ENCODE results near the gene MAFG.

Gene MAFG

GRCh38 chr17:81907219-81908145, 20.1 kb downstream of the MAFG start:
- no peak for DNase-seq

GRCh38 chr17:81906476-81907218, 20.9 kb downstream of the MAFG start:
- no peak for DNase-seq

GRCh38 chr17:81905993-81906392, 21.5 kb downstream of the MAFG start:
- DNase-seq, result no peak

GRCh38 chr17:81905424-81905875, 22.1 kb downstream of the MAFG start:
- no peak for DNase-seq

GRCh38 chr17:81904600-81905423, 22.7 kb downstream of the MAFG start:
- no peak for DNase-seq

GRCh38 chr17:81903896-81904599, 23.5 kb downstream of the MAFG start:
- no peak for DNase-seq

GRCh38 chr17:81903415-81903831, 24.1 kb downstream of the MAFG start:
- no peak for DNase-seq

- no peak for DNase-seq
These were observed 24.7 kb downstream of the MAFG start for GRCh38 chr17:81902653-81903414.

GRCh38 chr17:81902023-81902652, 25.4 kb downstream of the MAFG start, which contains the start of gene NPB:
Gene NPB, plus strand, starts transcription at chr17:81902238. Its CDS starts 40 bp downstream, at chr17:81902278.
- peak in 1 of 2 donors; percentile 37 for DNase-seq

- DNase-seq, result no peak
These were observed 26.1 kb downstream of the MAFG start for GRCh38 chr17:81901167-81902022.

- DNase-seq, result no peak
These were observed 27.2 kb downstream of the MAFG start for GRCh38 chr17:81900181-81900820.

GRCh38 chr17:81899514-81900166, 27.9 kb downstream of the MAFG start:
- DNase-seq, result no peak

GRCh38 chr17:81898885-81899284, 28.6 kb downstream of the MAFG start:
- no peak for DNase-seq

GRCh38 chr17:81898029-81898866, 29.3 kb downstream of the MAFG start:
- DNase-seq, result no peak

- DNase-seq, result no peak
These were observed 32.1 kb downstream of the MAFG start for GRCh38 chr17:81895400-81895799.

GRCh38 chr17:81891303-81891552, 36.3 kb downstream of the MAFG start:
- no peak for DNase-seq

GRCh38 chr17:81890447-81891302, 36.9 kb downstream of the MAFG start:
- DNase-seq, result peak in 1 of 2 donors; percentile 35
